Measurements from ENCODE around the gene TRIM21.
A peak's percentile ranks its signal among the peaks of the same experiment; 100 is the strongest.
"Not testable (repeated sequence)": the region's sequence is repeated elsewhere in the genome, so short reads cannot be mapped to it uniquely, and the experiment has no call there.

TRIM21 gene

GRCh38 chr11:4393209-4393857 is at the start of gene TRIM21:
Gene TRIM21, minus strand, starts transcription at chr11:4393702. Its CDS starts 3,293 bp downstream, at chr11:4390409.
- DNase-seq (ENCODE audit: low read depth, low spot score), result no peak
- H3K36me3 ChIP-seq (ENCODE audit: insufficient read depth, low read length), result no peaks in the 10 kb centered on the region
- TF ChIP-seq FOXP2 (optimal IDR thresholded peaks at IDR 0.05; ENCODE audit: control extremely low read depth, extremely low read length, insufficient read depth), result no peak
- TF ChIP-seq POLR2AphosphoS5 (IDR thresholded peaks at IDR 0.05; ENCODE audit: borderline replicate concordance, low read depth, low read length), result peak; percentile 20; the same call in 1 of the 2 replicates
- no peaks in the 10 kb centered on the region for H3K9me3 ChIP-seq (ENCODE audit: low read depth, low read length)
- peak within 1 kb of the TSS; percentile 48 for H3K9ac ChIP-seq (ENCODE audit: insufficient read length)
- H3K4me3 ChIP-seq, result peak within 1 kb of the TSS; percentile 86
- H3K27ac ChIP-seq, result no peak within 1 kb of the TSS

- DNase-seq (ENCODE audit: low read depth, low spot score), result no peak
- Histone ChIP-seq H3K9me3 (ENCODE audit: low read depth, low read length) (no peaks in the 10 kb centered on the region), H3K9ac (ENCODE audit: insufficient read length) (no peak overlapping the region), H3K27ac (no peak overlapping the region), H3K36me3 (ENCODE audit: insufficient read depth, low read length) (no peaks in the 10 kb centered on the region), H3K4me3 (no peak overlapping the region)
- TF ChIP-seq EZH2 (IDR thresholded peaks at IDR 0.05) (no peak), FOXP2 (optimal IDR thresholded peaks at IDR 0.05; ENCODE audit: control extremely low read depth, extremely low read length, insufficient read depth) (no peak), POLR2AphosphoS5 (IDR thresholded peaks at IDR 0.05; ENCODE audit: borderline replicate concordance, low read depth, low read length) (no peak)
Observed at GRCh38 chr11:4441515-4441914, 48.0 kb upstream of the TRIM21 start.

GRCh38 chr11:4436411-4436810 is 42.9 kb upstream of the TRIM21 start:
- H3K9me3 ChIP-seq (ENCODE audit: low read depth, low read length), result no peaks in the 10 kb centered on the region
- H3K27ac ChIP-seq, result no peak overlapping the region
- no peak overlapping the region for H3K9ac ChIP-seq (ENCODE audit: insufficient read length)
- no peaks in the 10 kb centered on the region for H3K36me3 ChIP-seq (ENCODE audit: insufficient read depth, low read length)
- TF ChIP-seq POLR2AphosphoS5 (IDR thresholded peaks at IDR 0.05; ENCODE audit: borderline replicate concordance, low read depth, low read length) (no peak), FOXP2 (optimal IDR thresholded peaks at IDR 0.05; ENCODE audit: control extremely low read depth, extremely low read length, insufficient read depth) (no peak), EZH2 (IDR thresholded peaks at IDR 0.05) (no peak)
- no peak for DNase-seq (ENCODE audit: low read depth, low spot score)
- H3K4me3 ChIP-seq, result no peak overlapping the region

GRCh38 chr11:4433856-4434255 is 40.4 kb upstream of the TRIM21 start:
- DNase-seq (ENCODE audit: low read depth, low spot score), result no peak
- no peaks in the 10 kb centered on the region for H3K9me3 ChIP-seq (ENCODE audit: low read depth, low read length)
- H3K4me3 ChIP-seq, result no peak overlapping the region
- no peaks in the 10 kb centered on the region for H3K36me3 ChIP-seq (ENCODE audit: insufficient read depth, low read length)
- TF ChIP-seq POLR2AphosphoS5 (IDR thresholded peaks at IDR 0.05; ENCODE audit: borderline replicate concordance, low read depth, low read length) (no peak), FOXP2 (optimal IDR thresholded peaks at IDR 0.05; ENCODE audit: control extremely low read depth, extremely low read length, insufficient read depth) (no peak), EZH2 (IDR thresholded peaks at IDR 0.05) (no peak)
- H3K9ac ChIP-seq (ENCODE audit: insufficient read length), result no peak overlapping the region
- no peak overlapping the region for H3K27ac ChIP-seq

- no peak for TF ChIP-seq POLR2AphosphoS5 (IDR thresholded peaks at IDR 0.05; ENCODE audit: borderline replicate concordance, low read depth, low read length)
- TF ChIP-seq FOXP2 (optimal IDR thresholded peaks at IDR 0.05; ENCODE audit: control extremely low read depth, extremely low read length, insufficient read depth), result no peak
- TF ChIP-seq EZH2 (IDR thresholded peaks at IDR 0.05), result no peak
- Histone ChIP-seq H3K9me3 (ENCODE audit: low read depth, low read length) (no peaks in the 10 kb centered on the region), H3K4me3 (no peak overlapping the region), H3K27ac (no peak overlapping the region), H3K36me3 (ENCODE audit: insufficient read depth, low read length) (no peaks in the 10 kb centered on the region), H3K9ac (ENCODE audit: insufficient read length) (no peak overlapping the region)
- no peak for DNase-seq (ENCODE audit: low read depth, low spot score)
Observed at GRCh38 chr11:4430051-4430450, 36.5 kb upstream of the TRIM21 start.

GRCh38 chr11:4418403-4418802 is 24.9 kb upstream of the TRIM21 start:
- DNase-seq (ENCODE audit: low read depth, low spot score), result no peak
- H3K9ac ChIP-seq (ENCODE audit: insufficient read length), result no peak overlapping the region
- no peak overlapping the region for H3K4me3 ChIP-seq
- TF ChIP-seq POLR2AphosphoS5 (IDR thresholded peaks at IDR 0.05; ENCODE audit: borderline replicate concordance, low read depth, low read length), result no peak
- TF ChIP-seq FOXP2 (optimal IDR thresholded peaks at IDR 0.05; ENCODE audit: control extremely low read depth, extremely low read length, insufficient read depth), result no peak
- no peak for TF ChIP-seq EZH2 (IDR thresholded peaks at IDR 0.05)
- H3K27ac ChIP-seq, result no peak overlapping the region
- H3K9me3 ChIP-seq (ENCODE audit: low read depth, low read length), result no peaks in the 10 kb centered on the region
- no peaks in the 10 kb centered on the region for H3K36me3 ChIP-seq (ENCODE audit: insufficient read depth, low read length)

- H3K4me3 ChIP-seq, result no peak overlapping the region
- no peak for TF ChIP-seq POLR2AphosphoS5 (IDR thresholded peaks at IDR 0.05; ENCODE audit: borderline replicate concordance, low read depth, low read length)
- H3K36me3 ChIP-seq (ENCODE audit: insufficient read depth, low read length), result no peaks in the 10 kb centered on the region
- no peak overlapping the region for H3K9ac ChIP-seq (ENCODE audit: insufficient read length)
- DNase-seq (ENCODE audit: low read depth, low spot score), result no peak
- no peak overlapping the region for H3K27ac ChIP-seq
- H3K9me3 ChIP-seq (ENCODE audit: low read depth, low read length), result no peaks in the 10 kb centered on the region
Observed at GRCh38 chr11:4416816-4417215, 23.3 kb upstream of the TRIM21 start.

- H3K9me3 ChIP-seq (ENCODE audit: low read depth, low read length), result no peaks in the 10 kb centered on the region
- H3K27ac ChIP-seq, result no peak overlapping the region
- TF ChIP-seq POLR2AphosphoS5 (IDR thresholded peaks at IDR 0.05; ENCODE audit: borderline replicate concordance, low read depth, low read length) (no peak), EZH2 (IDR thresholded peaks at IDR 0.05) (no peak), FOXP2 (optimal IDR thresholded peaks at IDR 0.05; ENCODE audit: control extremely low read depth, extremely low read length, insufficient read depth) (no peak)
- H3K36me3 ChIP-seq (ENCODE audit: insufficient read depth, low read length), result no peaks in the 10 kb centered on the region
- no peak overlapping the region for H3K4me3 ChIP-seq
- no peak overlapping the region for H3K9ac ChIP-seq (ENCODE audit: insufficient read length)
- no peak for DNase-seq (ENCODE audit: low read depth, low spot score)
Observed at GRCh38 chr11:4416306-4416705, 22.8 kb upstream of the TRIM21 start.

GRCh38 chr11:4406206-4406605 is 12.7 kb upstream of the TRIM21 start:
- not testable (repeated sequence) for H3K4me3 ChIP-seq; DNase-seq (ENCODE audit: low read depth, low spot score); H3K36me3 ChIP-seq (ENCODE audit: insufficient read depth, low read length); H3K9ac ChIP-seq (ENCODE audit: insufficient read length); H3K27ac ChIP-seq; H3K9me3 ChIP-seq (ENCODE audit: low read depth, low read length)
